ENCODE measurements around the gene CYYR1. TPM values are rescaled to one million over a fixed set of nuclear protein-coding genes. Genes with fewer than 3 reads are reported as not detected.

CYYR1 gene
- total RNA-seq (ENCODE audit: low replicate concordance): 5.2 and 21.6 TPM in 2 replicates
- long read RNA-seq, partial matches to known transcripts: 0 of 6 reads
- long read RNA-seq, other reads (novel, unspliced or antisense): 2 of 6 reads

DNA sequence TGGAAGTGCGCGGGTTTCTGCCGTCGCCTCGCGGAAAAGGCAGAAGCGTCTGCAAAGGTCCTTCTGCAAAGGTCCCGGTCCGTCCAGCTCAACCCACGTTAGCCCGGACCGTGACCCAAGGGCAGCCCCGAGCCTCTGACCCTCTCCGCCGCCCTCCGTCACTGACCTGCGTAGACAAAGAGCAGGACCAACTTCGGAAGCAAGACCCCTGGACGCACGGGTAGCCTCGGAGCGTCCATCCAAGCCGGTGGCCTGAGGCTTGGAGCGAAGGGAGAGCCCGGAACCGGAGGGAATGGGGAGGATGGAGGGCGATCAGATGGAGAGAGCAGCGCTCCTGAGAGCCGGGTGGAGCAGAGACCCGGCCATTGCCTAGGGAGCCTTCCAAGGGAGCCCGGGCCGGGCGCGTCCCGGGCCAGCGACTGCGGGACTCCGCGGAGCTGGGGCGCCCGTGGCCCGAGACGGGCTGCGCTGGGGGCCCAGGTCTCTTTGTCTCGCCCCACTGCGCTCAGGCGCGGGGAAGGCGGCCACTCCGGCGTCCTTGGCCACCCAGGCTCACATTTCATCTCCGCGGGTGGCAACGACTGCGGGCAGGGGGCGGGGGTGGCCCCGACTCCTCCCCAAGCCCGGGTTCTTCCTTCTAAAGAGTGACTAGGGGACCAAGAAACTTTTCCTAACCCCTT is at the start of gene CYYR1:
TSS of gene CYYR1 (minus strand) at position 585 of the 680 bp plus-strand sequence. CDS start at position 239, 346 bp downstream.
- Mint-ChIP-seq H3K4me3 (peak within 1 kb of the TSS; percentile 91), H3K9me3 (peaks cover 21% of the 10 kb centered on the region), H3K36me3 (peaks cover 27% of the 10 kb centered on the region), H3K27me3 (peaks cover 15% of the 10 kb centered on the region), H3K4me1 (ENCODE audit: unreplicated experiment) (peaks cover 15% of the 10 kb centered on the region), H3K27ac (peak within 1 kb of the TSS; percentile 81)
- TF ChIP-seq, protein P1, sequence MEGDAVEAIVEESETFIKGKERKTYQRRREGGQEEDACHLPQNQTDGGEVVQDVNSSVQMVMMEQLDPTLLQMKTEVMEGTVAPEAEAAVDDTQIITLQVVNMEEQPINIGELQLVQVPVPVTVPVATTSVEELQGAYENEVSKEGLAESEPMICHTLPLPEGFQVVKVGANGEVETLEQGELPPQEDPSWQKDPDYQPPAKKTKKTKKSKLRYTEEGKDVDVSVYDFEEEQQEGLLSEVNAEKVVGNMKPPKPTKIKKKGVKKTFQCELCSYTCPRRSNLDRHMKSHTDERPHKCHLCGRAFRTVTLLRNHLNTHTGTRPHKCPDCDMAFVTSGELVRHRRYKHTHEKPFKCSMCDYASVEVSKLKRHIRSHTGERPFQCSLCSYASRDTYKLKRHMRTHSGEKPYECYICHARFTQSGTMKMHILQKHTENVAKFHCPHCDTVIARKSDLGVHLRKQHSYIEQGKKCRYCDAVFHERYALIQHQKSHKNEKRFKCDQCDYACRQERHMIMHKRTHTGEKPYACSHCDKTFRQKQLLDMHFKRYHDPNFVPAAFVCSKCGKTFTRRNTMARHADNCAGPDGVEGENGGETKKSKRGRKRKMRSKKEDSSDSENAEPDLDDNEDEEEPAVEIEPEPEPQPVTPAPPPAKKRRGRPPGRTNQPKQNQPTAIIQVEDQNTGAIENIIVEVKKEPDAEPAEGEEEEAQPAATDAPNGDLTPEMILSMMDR (conservative IDR thresholded peaks at IDR 0.05): no peak
- DNase-seq (ENCODE audit: extremely low spot score, unreplicated experiment): peak; percentile 81

DNA sequence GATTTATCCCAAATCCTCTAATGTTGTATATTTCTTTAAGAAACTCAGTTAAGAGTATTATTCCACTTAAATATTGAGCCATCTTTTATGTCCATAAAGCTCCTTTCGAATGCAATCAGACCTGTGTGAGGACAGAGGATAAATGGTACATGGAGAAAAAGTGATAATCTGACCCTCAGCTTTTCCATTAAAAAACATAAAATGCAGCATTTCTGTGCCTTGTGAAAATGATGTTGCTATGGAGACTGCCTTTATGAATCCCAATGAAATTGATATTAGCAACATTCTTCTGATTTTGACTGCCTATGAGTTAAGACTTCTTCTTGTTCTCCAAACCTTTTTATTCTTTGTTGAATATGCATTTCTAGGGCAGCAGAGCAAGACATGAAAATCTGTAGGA is 44.1 kb upstream of the CYYR1 start:
- Mint-ChIP-seq H3K9me3 (no peaks in the 10 kb centered on the region), H3K27me3 (peaks cover 3% of the 10 kb centered on the region), H3K4me3 (no peak overlapping the region), H3K27ac (no peak overlapping the region), H3K36me3 (no peaks in the 10 kb centered on the region), H3K4me1 (ENCODE audit: unreplicated experiment) (no peaks in the 10 kb centered on the region)
- no peak for DNase-seq (ENCODE audit: extremely low spot score, unreplicated experiment)
- TF ChIP-seq, protein P1 (conservative IDR thresholded peaks at IDR 0.05): no peak

DNA sequence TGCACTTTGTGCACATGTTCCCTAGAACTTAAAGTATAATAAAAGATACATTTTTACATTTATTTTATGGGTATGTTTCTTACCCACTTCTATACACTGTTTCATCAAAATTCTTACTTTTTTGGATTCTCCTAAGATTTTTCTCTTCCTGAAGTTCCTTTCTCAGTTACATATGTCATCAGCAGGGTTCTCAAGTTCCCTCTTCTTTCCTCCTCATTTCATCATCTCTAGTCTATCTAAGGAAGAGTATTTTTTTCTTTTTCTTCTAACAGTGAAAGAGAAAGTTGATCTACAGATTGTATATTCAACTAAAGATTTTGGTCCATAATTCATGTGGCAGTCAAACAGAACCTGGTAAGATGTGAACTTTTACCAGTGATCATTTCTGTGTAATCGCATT is 41.2 kb upstream of the CYYR1 start:
- H3K27ac Mint-ChIP-seq: no peak overlapping the region
- H3K4me3 Mint-ChIP-seq: no peak overlapping the region
- H3K36me3 Mint-ChIP-seq: no peaks in the 10 kb centered on the region

DNA sequence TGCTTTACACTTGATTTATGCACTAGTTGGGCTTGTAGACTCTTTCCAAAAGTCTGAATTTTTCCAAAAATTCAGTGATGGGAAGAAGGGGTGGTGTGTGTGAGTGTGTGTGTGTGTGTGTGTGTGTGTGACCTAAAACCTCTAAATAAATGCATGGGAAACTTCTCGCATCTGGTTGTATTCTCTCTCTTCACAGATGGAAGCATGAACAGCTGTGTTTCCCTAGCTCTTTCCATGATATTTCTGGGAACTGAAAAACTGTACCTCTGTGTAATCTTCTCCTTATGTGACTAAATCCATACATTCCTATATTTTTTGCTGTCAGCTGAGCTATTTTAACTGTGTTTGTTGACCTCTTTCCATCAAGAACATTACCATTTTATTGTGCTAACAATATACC is 26.2 kb upstream of the CYYR1 start:
- H3K9me3 Mint-ChIP-seq: peaks cover 4% of the 10 kb centered on the region
- H3K27ac Mint-ChIP-seq: no peak overlapping the region
- no peaks in the 10 kb centered on the region for H3K36me3 Mint-ChIP-seq
- no peak overlapping the region for H3K4me3 Mint-ChIP-seq
- H3K27me3 Mint-ChIP-seq: no peaks in the 10 kb centered on the region
- no peaks in the 10 kb centered on the region for H3K4me1 Mint-ChIP-seq (ENCODE audit: unreplicated experiment)
- TF ChIP-seq, protein P1 (conservative IDR thresholded peaks at IDR 0.05): no peak
- DNase-seq (ENCODE audit: extremely low spot score, unreplicated experiment): no peak

More for the DNA sequence above, 41.2 kb upstream of the CYYR1 start:
- peaks cover 3% of the 10 kb centered on the region for H3K9me3 Mint-ChIP-seq
- H3K27me3 Mint-ChIP-seq: peaks cover 3% of the 10 kb centered on the region
- no peak for DNase-seq (ENCODE audit: extremely low spot score, unreplicated experiment)
- H3K4me1 Mint-ChIP-seq (ENCODE audit: unreplicated experiment): no peaks in the 10 kb centered on the region
- TF ChIP-seq, protein P1 (conservative IDR thresholded peaks at IDR 0.05): no peak

DNA sequence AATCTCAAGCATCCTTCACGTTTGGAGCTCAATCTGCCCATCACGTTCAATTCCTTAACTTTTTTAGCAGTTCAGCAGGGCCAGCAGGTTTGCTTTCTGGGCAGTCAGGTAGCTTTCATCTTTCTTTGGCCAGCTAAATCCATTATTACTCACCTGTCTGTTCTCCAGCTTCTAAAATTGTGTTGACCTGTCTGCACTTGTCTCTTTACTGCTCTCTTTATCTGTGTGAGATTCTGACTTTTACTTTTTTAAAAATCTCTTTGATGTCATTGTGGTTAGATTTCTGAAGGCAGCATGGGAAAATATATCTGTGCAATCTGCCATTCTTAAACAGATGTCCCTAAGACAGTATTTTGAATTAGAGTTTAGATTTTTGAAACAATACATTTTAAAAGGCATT is 24.9 kb upstream of the CYYR1 start:
- DNase-seq (ENCODE audit: extremely low spot score, unreplicated experiment): no peak
- Mint-ChIP-seq H3K27me3 (no peaks in the 10 kb centered on the region), H3K36me3 (no peaks in the 10 kb centered on the region), H3K4me3 (no peak overlapping the region), H3K27ac (no peak overlapping the region), H3K4me1 (ENCODE audit: unreplicated experiment) (no peaks in the 10 kb centered on the region), H3K9me3 (peaks cover 3% of the 10 kb centered on the region)
- TF ChIP-seq, protein P1 (conservative IDR thresholded peaks at IDR 0.05): no peak
